Regular cardiac myocyte (primary cell): ENCODE results near the gene CLEC4D. TPM values are rescaled to one million over a fixed set of nuclear protein-coding genes. Genes with fewer than 3 reads are reported as not detected.

Experiments used
- total RNA-seq: library from RNA; depleted of rRNA; stranded (reverse); fragments of >200 nt; gene quantifications from 2 replicates; pipeline ENCODE4 v1.2.3, GENCODE V29; 2014

Gene CLEC4D
- total RNA-seq: not detected in 2 replicates

DNA sequence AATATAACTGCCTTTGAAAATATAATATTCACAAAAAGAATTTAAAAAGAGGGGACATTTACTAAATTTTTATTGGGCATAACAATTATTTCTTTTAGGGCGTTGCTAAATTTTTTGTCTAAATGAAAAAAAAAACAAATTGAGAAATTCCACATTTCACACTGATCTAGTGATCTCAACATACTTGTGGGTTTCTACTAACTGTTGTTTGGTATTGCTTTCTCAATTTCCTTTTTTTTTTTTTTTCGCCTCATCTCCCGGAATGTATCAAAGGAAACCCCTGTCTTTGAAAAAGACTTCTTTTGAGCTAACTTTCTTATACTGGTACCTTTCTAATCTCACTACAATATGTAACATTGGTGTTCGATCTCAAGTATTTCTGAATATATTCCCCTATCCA, at the start of gene CLEC4D:
CLEC4D (plus strand) TSS at position 248 of the 400 bp plus-strand sequence. CDS start 230 bp downstream, outside the sequence.

DNA sequence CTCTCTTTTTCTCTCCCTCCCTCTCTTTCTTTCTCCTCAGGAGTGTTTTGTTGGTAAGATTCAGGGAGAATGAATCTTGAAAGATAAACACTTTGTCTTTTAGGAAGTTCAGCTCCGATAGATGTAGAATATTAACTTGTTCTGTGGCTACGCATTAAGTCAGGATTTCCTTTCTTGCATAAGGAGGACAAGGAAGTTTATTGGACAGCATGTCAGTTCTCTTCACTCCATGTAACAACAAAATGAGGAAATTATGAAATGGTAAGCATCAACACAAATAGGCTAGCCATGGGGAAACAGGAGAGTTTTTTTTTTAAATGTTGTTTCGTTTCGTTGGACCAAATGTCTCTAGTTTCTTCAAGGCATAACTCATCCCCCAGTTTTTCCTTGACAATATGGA, 27.5 kb downstream of the CLEC4D start, which contains the start of gene CLEC4E:
CLEC4E (minus strand) TSS at position 75 of the 400 bp plus-strand sequence. CDS start 108 bp downstream, outside the sequence.

Other genes with a start within 250 kb of the CLEC4D start
- gene CLEC6A, start 57.5 kb upstream of the CLEC4D start, total RNA-seq: not detected in 2 replicates
- not detected in 2 replicates for gene CLEC4E, start 27.4 kb downstream of the CLEC4D start, total RNA-seq
- not detected in 2 replicates for gene AICDA, start 99.4 kb downstream of the CLEC4D start, total RNA-seq
- gene MFAP5, start 149.3 kb downstream of the CLEC4D start, total RNA-seq: 124 and 311 TPM in 2 replicates
- gene RIMKLB, start 184.5 kb downstream of the CLEC4D start, total RNA-seq: 31.8 and 36.6 TPM in 2 replicates